Left kidney (tissue), 8 donors: ENCODE results near the gene CASQ2. TPM values are rescaled to one million over a fixed set of nuclear protein-coding genes. Genes with fewer than 3 reads are reported as not detected.

Experiments
- DNase-seq: peaks from one replicate; pipeline ENCODE4 v3.0.0-alpha.2; 2013
- long read RNA-seq, 8 donors: transcript quantifications; one replicate each; lab custom pipeline, GENCODE V29; 2026
- polyA plus RNA-seq: library from polyadenylated mRNA; unstranded; fragments of 120-200 nt; gene quantifications from one replicate; pipeline ENCODE4 v1.2.1, GENCODE V29; 2013; ENCODE audit not compliant: insufficient read length

Gene CASQ2
- polyA plus RNA-seq: 0.40 TPM
- long read RNA-seq, donor 1: 0 reads
- long read RNA-seq, donor 2: 0 reads
- long read RNA-seq, donor 3, partial matches to known transcripts: 0 of 1 reads
- long read RNA-seq, donor 3, other reads (novel, unspliced or antisense): 0 of 1 reads
- long read RNA-seq, donor 4: 0 reads
- long read RNA-seq, donor 5, partial matches to known transcripts: 0 of 1 reads
- long read RNA-seq, donor 5, other reads (novel, unspliced or antisense): 0 of 1 reads
- long read RNA-seq, donor 6, partial matches to known transcripts: 0 of 2 reads
- long read RNA-seq, donor 6, other reads (novel, unspliced or antisense): 0 of 2 reads
- long read RNA-seq, donor 7: 0 reads
- long read RNA-seq, donor 8: 0 reads

DNA sequence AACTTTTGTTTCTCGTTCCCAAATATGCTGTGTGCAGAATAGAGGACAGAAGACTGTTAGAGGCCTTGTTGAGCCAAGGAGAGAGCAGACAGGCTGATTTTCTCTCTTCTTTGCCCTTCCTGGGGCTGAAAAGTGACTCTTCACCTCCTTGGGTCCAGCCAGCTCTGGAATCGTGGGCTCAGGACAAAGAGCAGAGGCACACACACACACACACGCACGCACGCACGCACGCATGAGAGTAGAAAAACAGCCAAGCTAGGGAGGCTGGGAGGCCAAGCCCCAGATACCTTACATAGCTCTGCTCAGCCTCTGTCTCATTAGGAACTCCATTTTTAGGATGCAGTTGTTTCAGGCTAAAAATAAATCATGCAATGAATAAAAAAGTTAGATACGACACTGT, at the start of gene CASQ2:
Gene CASQ2 (minus strand): TSS at position 166 of the 400 bp plus-strand sequence. CDS start 173 bp downstream, outside the sequence.
- no peak for DNase-seq

DNA sequence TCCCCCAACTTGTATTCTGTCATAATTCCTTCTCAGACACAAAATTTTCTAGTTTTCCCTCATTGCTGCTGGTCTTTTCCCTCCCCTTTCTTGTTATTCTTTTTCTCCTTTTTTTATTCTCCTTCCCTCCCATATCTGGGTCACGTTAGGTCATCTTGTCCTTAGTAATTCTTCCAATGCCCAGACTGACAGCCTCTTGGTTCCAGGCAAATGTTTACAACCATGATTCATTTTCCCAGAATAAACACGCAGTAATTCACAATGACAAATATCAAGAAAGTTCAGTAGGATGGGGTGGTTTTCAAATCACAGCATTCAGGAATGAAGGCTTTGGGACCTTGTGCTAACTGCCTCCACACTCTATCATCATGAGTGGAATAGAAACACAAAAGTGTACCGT, 47.2 kb upstream of the CASQ2 start:
- no peak for DNase-seq

DNA sequence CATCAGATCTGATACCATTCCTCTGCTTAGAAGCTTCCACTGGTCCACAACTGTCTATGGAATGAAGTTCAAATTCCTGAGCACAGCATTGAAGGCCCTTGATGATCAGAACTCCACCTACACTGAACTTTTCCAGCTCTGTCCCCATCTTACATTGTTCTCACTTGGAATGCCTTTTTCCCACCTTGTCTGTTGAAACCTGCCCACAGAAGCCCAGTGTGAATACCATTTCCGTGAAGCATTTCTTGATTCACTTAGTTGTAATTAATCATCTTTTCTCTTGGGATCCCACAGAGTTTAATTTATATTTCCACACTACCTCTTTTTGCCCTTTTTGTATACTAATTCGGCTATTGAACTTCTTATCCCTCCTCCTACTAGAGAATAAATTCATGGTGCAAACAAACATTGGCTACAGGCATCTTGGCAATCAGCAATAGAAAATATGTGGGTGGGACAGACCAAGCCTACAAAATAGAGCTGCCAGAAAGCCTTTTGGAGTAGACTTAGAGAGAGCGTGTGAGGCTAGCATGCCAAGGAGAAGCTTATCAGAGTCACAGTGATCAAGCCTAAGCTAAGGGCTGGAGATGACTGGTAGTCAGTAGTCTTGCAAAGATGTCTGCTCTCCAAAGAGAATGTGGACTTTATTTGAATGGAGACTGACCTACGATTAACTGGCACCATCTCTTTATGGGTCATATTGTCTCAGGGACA, 46.3 kb upstream of the CASQ2 start:
- DNase-seq: no peak

DNA sequence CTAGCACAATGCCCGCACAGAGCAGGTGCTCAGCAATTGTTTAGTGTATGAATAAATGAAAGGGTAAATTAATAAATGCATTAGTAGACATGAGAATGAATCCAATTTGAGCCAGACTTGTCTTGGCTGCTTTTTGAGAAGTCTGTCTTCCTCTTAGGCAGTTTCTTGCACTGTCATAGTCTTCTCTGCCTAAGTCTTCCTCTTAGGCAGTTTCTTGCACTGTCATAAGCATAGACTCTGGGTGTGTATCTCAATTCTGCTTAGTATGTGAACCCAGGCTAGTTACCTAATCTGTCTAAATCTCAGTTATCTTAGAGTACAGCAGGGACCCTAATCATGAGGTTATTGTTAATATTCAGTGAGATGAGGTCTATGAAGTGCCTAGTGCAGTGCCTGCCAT, 45.2 kb upstream of the CASQ2 start:
- no peak for DNase-seq

DNA sequence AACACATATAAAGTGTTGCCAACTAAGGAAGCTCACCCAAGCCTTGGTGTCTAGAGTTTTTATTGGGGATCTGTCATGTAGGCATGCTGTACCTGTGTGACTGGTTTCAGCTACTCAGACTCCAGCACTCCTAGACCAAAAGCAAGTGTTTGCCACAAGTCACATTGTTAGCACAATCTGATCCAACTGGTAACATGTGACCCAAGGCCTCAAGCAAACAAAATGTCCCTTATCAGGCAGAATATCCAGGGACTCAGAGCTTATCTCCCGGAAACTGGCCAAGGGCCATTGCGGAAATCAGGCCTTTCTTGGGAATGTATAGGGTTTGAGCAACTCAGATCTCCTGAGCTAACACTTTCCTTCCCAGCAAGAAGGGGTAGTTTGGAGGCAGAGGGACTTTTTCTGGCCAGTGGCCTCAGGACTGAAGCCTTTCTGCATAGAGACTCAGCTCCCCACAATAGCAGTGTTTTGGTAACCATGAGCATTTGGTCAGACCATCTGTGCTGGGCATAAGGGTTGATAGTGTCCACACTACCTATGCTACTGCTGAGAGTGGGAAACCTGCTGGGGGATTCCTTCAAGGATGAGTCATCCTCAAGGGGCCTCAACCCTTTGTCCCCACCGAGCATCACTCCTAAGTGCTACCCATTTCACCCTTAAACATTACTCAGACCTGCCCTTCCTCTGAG, 42.8 kb upstream of the CASQ2 start:
- no peak for DNase-seq

DNA sequence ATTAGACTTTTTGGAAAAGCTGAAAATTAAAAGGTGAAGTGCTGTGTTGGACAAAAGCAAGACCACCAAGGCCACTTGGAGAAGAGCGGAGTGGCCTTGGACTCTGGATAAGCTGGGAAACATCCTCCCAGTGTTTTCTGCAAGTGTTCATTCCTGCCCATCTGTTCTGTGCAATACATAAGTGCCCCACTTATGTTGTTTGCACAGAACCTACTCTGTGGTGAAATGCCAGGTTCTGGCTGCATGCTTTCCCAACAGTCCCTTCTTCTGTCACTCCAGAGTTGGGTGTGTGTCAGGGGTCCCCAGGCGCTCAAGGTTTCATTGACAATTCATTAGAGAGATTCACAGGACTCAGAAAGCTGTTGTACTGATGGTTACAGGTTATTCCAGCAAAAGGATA, 42.1 kb upstream of the CASQ2 start:
- DNase-seq: no peak

DNA sequence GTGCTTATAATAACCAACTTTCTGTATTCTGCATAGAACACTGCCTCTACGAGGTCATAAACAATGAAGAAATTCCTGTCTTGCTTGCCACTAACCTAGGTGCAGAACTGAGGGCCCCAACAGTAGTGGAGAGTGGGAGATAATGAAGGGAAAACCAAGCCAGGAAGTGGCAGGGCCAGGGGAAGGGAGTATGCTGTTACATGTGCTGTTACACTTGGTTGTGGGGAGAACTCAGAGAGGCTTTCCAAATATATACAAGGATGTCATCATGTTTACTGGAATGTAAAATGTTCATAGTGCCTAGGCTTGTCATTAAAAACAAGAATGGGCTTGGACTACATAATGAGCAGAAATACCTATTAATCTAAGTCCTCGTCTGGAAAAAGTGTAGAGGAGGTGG, 41.3 kb upstream of the CASQ2 start:
- no peak for DNase-seq

DNA sequence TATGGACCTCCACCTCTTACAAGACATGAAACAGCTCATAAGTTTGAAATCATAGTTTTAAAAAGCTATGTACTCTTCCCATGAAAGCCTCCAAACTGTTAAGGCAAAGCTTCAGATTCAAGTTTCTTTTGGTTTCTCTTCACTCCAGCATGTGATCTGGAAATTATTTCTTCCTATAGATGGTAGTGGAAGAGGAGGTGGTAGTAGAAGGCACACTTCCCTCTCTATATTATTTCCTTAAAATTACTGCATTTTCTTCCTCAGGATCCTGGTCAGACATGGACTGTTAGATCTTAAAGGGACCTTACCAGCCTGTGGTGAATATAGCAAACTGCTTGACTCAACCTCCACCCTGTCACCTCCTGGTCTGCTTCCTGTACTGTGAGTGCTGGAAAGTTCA, 40.6 kb upstream of the CASQ2 start:
- no peak for DNase-seq

DNA sequence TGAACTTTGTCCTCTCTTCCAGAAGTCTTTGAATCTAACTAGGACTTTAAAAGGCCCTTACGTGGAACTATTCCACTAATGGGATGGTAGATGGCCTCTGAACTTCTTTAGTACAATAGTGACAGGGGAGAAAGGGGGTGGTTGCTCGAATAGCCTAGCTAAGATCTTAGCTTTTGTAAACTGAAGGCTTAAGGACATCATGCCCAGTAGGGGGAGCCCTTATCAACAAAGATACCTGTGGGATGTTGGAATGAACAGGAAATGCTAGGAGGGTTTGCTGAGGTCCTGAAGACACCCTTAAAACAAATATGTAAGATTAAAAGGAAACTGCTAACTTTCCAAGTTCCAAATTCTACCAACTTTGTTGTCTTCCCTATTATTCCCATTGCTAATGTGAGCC, 39.2 kb upstream of the CASQ2 start:
- DNase-seq: peak; percentile 74

DNA sequence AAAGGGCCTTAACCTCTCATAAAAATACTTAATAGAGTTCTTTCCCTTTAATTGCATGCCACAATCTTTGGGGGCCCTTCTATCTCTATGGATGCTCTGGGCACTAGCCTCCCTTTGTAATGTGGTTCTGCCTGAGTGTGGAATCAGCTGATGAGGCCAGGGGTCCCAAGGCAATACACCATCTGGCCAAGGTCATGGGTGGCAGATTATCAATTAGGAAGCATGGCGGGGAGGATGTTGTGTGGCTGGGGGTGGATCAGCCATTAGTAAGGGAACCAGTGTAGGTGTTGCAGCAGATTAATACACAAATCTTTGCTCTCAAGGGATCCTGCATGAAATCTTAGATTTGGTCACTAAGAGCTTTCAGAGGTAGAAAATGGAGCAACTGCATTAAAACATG, 37.1 kb upstream of the CASQ2 start:
- DNase-seq: no peak

DNA sequence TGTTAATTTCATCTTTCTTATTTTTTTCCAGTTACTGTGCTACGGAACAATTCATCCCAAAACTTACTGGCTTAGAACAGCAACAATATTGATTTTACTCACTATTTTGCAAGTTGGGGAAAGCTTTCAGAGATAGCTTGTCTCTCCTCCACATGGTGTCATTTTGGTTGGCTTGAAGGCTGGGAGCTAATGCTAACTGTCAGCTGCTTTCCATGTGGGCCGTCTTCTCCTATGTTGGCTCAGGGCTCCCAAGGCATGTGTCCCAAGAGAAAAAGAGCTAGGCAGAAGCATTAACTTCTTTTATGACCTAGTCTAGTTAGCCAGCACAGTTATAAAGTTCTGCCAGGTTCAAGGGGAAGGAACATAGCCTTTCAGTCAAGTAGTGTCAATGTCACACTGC, 33.9 kb upstream of the CASQ2 start:
- no peak for DNase-seq

DNA sequence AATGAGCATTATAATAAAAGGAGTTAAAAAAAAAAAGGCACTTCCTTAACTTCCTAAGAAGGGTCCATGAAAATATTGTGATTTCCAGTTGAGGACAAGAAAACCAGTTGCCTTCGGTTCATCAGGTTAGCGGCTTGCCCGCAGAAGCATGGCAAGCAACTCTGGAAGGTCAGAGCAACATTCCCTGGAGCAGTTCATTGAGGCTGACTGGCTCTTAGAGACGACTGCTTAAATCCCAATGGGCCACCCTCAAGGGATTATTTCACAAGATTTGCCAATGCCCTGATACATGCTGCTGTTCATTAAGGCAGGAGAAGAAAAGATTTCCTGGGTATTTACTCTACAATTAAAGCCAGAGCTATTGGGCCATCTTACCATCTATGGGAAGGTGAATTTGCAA, 29.0 kb upstream of the CASQ2 start:
- no peak for DNase-seq

DNA sequence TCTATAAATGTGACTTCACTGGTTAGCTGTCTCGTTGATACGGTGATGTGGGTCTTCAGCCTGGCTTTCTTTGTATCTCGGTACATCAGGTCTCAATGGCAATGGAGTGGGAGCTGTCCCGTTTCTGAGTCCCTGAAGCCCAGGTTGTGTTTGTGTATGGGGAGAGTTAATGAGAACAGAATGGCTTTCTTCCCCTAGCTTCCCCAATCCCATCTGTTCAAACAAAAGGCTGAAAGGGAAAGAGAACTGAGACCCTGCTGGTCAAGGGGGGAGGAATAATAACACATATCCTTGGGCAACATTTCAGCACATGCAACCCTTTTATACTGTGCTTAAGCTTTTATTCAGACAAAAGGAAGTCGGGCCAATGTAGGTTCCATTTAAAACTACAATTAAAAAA, 28.4 kb upstream of the CASQ2 start:
- DNase-seq: no peak

DNA sequence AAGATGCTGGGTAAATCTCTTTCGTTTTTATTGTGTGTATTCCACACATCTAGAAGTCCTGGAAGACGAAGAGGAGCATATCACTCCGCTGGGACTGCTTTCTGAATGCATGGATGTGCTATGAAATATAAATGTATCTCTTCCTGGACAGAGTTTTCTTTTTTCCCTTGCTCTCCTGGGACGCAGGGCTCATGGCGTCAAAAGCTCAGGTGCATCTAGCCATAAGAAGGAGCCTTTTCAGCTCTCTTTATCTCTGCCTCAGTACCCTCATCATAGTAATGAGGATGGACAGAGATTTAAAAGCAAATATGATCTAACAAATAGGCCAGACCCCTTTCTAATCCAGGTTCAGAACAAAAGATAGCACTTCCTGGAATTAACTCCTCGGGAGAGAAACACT, 27.5 kb upstream of the CASQ2 start:
- DNase-seq: no peak

DNA sequence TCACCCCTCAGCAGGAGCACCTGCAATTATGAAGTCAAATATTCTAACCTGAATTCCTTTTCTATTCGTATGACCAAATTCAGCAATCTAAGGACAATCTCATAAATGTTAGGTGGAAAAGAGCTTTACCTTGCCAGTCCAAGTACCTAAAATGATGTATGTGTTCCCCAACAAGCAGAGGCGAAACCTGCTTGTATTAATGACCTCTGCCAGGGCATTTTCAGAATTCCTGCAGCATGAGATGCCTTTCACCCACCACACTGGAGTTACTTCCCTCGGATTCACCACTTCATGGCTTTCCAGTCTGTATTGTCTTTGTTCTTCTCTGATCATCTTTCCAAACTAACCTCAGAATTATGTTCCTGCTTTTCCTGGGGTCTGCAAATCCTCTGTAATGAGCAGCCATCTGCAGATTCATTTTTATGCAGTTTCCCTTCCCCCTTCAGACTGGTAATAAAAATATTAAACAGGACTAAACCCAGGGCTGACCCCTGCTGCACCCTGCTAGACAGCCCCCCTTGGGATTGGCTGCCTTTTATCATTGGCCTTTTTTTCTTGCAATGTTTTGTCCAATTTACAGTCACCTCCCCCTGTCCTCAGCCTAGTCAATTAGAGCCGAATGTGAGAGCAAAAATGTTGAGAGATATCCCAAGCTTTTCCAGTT, 26.6 kb upstream of the CASQ2 start:
- no peak for DNase-seq

DNA sequence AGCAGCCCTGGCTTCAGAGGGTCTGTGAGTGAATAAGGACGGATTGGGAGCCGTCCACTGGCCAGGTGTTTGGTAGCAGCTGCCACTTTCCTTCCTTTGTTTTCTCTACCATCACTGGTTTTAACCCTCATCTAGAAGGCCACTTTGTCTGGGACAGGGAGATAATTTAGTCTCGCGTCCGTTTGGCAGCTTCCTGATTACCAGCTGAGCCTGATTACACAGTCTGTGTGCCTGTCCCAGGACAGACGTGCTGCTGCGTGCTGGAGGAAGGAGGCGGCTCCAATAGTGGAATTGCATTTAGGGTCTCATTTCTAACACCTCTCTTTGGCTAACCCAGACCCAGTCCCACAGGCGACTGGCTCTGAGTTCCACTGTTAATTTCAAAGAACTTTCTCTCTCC, 24.6 kb upstream of the CASQ2 start:
- no peak for DNase-seq

DNA sequence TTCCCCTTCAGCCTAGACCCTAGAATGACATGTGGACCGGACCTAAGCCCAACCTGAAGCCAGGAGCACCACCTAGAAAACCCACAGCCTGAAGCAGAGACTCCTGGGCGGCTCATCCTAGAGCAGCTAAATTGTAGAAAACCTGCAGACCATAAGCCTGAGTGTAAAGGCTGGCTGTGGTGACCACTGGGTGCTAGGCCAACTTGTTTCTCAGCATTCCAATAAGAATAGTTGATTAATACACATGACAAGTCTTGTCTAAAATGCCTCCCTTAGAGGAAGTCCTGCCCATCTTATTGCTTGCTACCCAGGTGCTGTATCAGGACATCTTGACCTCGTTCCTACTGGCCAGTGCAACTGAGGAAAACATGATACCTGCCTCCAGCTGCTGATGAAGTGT, 23.3 kb upstream of the CASQ2 start:
- DNase-seq: no peak

DNA sequence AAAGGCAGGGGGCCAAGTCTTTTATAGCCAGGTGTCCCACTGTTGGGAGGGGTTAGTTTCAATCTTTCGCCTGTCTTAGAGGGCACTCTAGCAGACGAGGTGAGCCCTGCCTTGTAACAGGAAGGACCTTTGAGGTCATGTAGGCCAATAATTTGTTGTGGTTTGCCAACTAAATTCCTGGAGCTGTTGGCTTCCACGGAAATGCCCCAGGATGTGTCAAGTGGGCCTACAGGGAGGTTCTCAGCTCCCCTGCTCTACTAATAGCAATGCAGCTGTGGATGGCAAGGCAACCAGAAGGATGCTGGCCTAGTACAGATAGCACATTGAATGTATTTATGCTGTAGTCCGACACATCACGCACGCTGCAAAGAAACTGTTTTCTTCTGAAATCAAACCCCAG, 22.3 kb upstream of the CASQ2 start:
- DNase-seq: no peak

DNA sequence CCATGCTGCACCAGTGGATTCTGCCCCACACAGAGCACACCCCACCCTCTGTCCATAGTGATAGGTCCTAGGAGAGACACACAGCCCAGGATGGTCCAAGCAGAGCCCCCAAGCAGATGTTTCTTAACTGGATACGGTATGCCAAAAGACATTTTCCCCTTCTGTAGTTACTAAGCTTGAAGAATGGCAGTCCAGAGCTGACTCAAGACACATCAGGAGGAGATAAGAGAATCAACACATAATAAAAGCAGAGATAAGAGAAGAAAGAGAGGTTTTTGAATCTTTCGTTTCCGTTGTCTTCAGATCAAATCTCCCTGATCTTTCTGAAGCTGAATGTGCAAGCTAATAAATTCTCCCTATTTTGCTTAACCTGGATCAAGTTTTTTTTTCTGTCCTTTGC, 21.8 kb upstream of the CASQ2 start:
- no peak for DNase-seq

DNA sequence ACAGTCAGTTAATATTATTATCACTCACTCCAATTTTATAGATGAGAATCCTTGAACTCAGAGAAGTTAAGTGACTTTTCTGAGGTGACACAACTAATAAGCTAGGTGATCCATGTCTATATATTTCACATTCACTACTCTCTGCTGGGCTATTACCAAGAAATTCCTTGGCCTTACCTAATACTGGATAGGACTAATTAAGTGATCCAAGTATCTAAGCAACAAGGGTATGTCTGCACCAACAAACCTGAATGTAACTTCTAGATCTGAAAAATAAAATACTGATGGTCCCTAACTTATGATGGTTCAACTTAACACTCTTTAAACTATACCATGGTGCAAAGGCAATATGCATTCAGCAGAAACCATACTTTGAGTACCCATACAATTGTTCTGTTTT, 14.8 kb upstream of the CASQ2 start:
- DNase-seq: no peak

DNA sequence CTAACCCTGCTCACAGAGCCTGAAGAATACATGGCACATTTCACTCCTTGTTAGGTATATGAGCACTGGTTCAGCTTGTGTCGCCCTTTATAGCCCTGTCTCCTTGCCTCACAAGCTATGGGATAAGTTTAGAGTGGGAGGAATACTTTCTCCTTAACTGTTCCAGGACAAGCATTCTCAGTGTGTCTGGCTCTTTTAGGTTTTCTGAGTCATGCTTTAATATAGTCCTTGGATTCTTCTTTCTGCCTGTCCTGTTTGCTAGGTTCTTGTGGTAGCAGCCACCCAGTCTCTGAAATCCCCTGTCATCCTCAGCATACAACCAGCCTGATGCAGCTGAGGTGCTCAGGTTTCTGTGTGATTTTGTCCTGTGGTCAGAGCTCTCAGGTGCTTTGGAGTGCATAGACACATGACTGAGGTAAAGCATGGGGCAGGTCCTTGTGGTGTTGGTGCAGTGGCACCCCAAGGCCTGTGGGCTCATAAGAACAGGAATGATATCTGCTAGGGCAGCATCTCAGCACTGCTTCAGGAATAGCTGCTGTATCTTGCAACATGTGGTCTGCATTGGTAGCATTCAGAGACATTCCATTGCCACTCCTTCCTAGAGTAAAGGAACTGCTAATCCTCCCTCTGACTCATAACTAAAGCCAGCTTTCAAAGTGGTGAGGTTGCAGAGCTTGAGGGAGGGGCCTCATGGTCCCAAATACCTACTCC, 14.2 kb upstream of the CASQ2 start:
- DNase-seq: no peak

DNA sequence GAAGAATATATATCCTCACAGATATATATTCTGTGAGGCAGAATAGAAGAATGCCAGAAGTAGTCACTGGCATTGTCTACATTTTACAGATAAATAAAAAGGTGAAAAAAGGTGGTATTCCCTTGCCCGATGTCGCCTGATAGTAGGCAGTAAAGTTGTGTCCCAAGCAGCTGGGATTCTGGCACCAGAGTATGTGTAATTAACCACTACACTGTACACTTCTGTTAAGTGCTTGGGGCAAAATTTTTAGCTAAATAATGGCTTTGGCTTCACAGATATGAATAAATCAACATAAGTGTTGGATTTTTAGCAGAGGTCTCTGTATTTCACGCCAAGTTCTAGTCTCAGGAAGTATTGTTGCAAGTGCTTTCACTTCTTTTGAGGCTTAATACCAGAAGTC, 13.3 kb upstream of the CASQ2 start:
- DNase-seq: no peak
